MCF 10A (cell line): Measurements from ENCODE around the gene CIB4. TPM values are rescaled to one million over a fixed set of nuclear protein-coding genes. Genes with fewer than 3 reads are reported as not detected.

ENCODE experiments used
- BruUV-seq: library from RNA; stranded (reverse); fragments of 400-500 nt; replicated peaks from 2 replicates; lab custom pipeline; 2021; lab: Mats Ljungman, UMichigan
- CTCF ChIA-PET: fragments of 300-600 bp; sonication (Branson Sonifier 250); formaldehyde crosslinking; extraction: SDS; loops from one replicate; lab custom pipeline; 2021; ENCODE audit warnings: antibody characterized with exemption, inconsistent platforms; lab: Yijun Ruan, JAX
- POLR2A ChIA-PET: fragments of 300-600, 350-650 bp; sonication (Branson Sonifier 250); formaldehyde crosslinking; extraction: SDS; loops from one replicate; lab custom pipeline; 2020; ENCODE audit warnings: antibody characterized with exemption, inconsistent platforms; lab: Yijun Ruan, JAX
- DNase-seq: peaks from one replicate; pipeline ENCODE4 v3.0.0-alpha.2; 2018; ENCODE audit not compliant: unreplicated experiment
- H3K27ac Mint-ChIP-seq: one replicate; pipeline ENCODE4 v1.8.0; 2022; ENCODE audit warnings: mild to moderate bottlenecking, low read depth, mixed read lengths; ENCODE audit not compliant: unreplicated experiment
- H3K27me3 Mint-ChIP-seq: one replicate; pipeline ENCODE4 v1.8.0; 2022; ENCODE audit warnings: mixed read lengths; ENCODE audit not compliant: insufficient read depth, unreplicated experiment
- H3K36me3 Mint-ChIP-seq: one replicate; pipeline ENCODE4 v1.8.0; 2022; ENCODE audit warnings: mild to moderate bottlenecking, moderate library complexity, mixed read lengths; ENCODE audit not compliant: insufficient read depth, unreplicated experiment
- H3K4me1 Mint-ChIP-seq: one replicate; pipeline ENCODE4 v1.8.0; 2022; ENCODE audit warnings: mixed read lengths; ENCODE audit not compliant: insufficient read depth, unreplicated experiment
- H3K4me3 Mint-ChIP-seq: one replicate; pipeline ENCODE4 v1.8.0; 2022; ENCODE audit warnings: mild to moderate bottlenecking, moderate library complexity, mixed read lengths; ENCODE audit not compliant: unreplicated experiment
- H3K9me3 Mint-ChIP-seq: one replicate; pipeline ENCODE4 v1.8.0; 2022; ENCODE audit warnings: mixed read lengths; ENCODE audit not compliant: unreplicated experiment
- CTCF ChIP-seq: fragments of 200-600 bp; IDR thresholded peaks from one replicate; pipeline ENCODE4 v1.8.0; 2022; ENCODE audit warnings: antibody characterized with exemption, mild to moderate bottlenecking; ENCODE audit not compliant: unreplicated experiment
- intact Hi-C: fragments of 100-400 bp; cut with micrococcal nuclease; formaldehyde crosslinking; loops from 2 replicates; pipeline ENCODE4 v1.14.1; 2022
- total RNA-seq: library from RNA; stranded (reverse); gene quantifications from 2 replicates; pipeline ENCODE4 v1.2.3, GENCODE V29; 2022

CIB4 gene
- total RNA-seq, 1 experiment from 2014 or later = not detected

- no peak overlapping the region for H3K4me3 Mint-ChIP-seq
- H3K27me3 Mint-ChIP-seq = peaks cover 62% of the 10 kb centered on the region
- intact Hi-C loops = loop anchor here (5.0 kb wide), 2 partner anchors 245 to 625 kb away; no protein-coding TSS in a partner anchor
- POLR2A ChIA-PET = no interaction called here
- no peak overlapping the region for H3K27ac Mint-ChIP-seq
- H3K4me1 Mint-ChIP-seq = no peaks in the 10 kb centered on the region
- no peaks in the 10 kb centered on the region for H3K36me3 Mint-ChIP-seq
- no TSS peak for BruUV-seq
- H3K9me3 Mint-ChIP-seq = no peaks in the 10 kb centered on the region
- CTCF ChIA-PET = interaction anchor here (0.6 to 4.5 kb wide), 26 partner anchors 9 to 698 kb away, joined by 3 to 47 read pairs (median 4); partner anchors contain the start of genes ASXL2 and SELENOI
- DNase-seq = peak; percentile 16
- TF ChIP-seq CTCF = no peak
Measured at GRCh38 chr2:26576565-26577441, 64.4 kb downstream of the CIB4 start.

GRCh38 chr2:26575836-26576564, 65.2 kb downstream of the CIB4 start:
- Mint-ChIP-seq H3K27me3 (peaks cover 62% of the 10 kb centered on the region), H3K9me3 (no peaks in the 10 kb centered on the region), H3K4me1 (no peaks in the 10 kb centered on the region), H3K36me3 (no peaks in the 10 kb centered on the region), H3K27ac (no peak overlapping the region), H3K4me3 (no peak overlapping the region)
- CTCF ChIA-PET = interaction anchor here (0.7 to 4.5 kb wide), 6 partner anchors 8 to 106 kb away, joined by 3 to 47 read pairs (median 4); no protein-coding TSS in a partner anchor
- DNase-seq = no peak
- no peak for TF ChIP-seq CTCF
- intact Hi-C loops = loop anchor here (5.0 kb wide), 2 partner anchors 244 to 624 kb away; no protein-coding TSS in a partner anchor
- POLR2A ChIA-PET = no interaction called here
- no TSS peak for BruUV-seq

- ChIA-PET CTCF (interaction anchor here (0.6 kb wide), 1 partner anchor 104 kb away, joined by 3 read pairs; no protein-coding TSS in a partner anchor), POLR2A (no interaction called here)
- intact Hi-C loops = loop anchor here (5.0 kb wide), 2 partner anchors 243 to 623 kb away; no protein-coding TSS in a partner anchor
- Mint-ChIP-seq H3K9me3 (no peaks in the 10 kb centered on the region), H3K4me3 (no peak overlapping the region), H3K36me3 (no peaks in the 10 kb centered on the region), H3K4me1 (no peaks in the 10 kb centered on the region), H3K27ac (no peak overlapping the region), H3K27me3 (peaks cover 67% of the 10 kb centered on the region)
- BruUV-seq = no TSS peak
- no peak for DNase-seq
- TF ChIP-seq CTCF = no peak
Measured at GRCh38 chr2:26574900-26575560, 66.1 kb downstream of the CIB4 start.
